K562 (cell line): ENCODE data around the gene MASP1. TPM values are rescaled to one million over a fixed set of nuclear protein-coding genes. Genes with fewer than 3 reads are reported as not detected.

Source experiments
- ATAC-seq: fragments of 200-7000 bp; cut with Tn5 transposase; 3 replicates; pipeline ENCODE4 v1.9.1; 2020; ENCODE audit warnings: moderate library complexity
- BruUV-seq: library from RNA; stranded (reverse); fragments of 400-500 nt; replicated peaks from 2 replicates; lab custom pipeline; 2021; lab: Mats Ljungman, UMichigan
- CTCF ChIA-PET: fragments of 300-600 bp; formaldehyde crosslinking; extraction: SDS; loops from one replicate; lab custom pipeline; 2021; ENCODE audit warnings: low intra/inter-chr PET ratio; lab: Yijun Ruan, JAX
- POLR2A ChIA-PET: fragments of 300-600, 350-650 bp; sonication (Branson Sonifier 250); formaldehyde crosslinking; extraction: SDS; loops from one replicate; lab custom pipeline; 2021; ENCODE audit warnings: antibody characterized with exemption, inconsistent platforms; lab: Yijun Ruan, JAX
- DNase-seq, 4 experiments: peaks; one replicate each; pipeline versions ENCODE4 v3.0.0 to v3.0.0-alpha.2; 2011 to 2018; ENCODE audit warnings: low spot score in 3 of 4, mixed read lengths in 3 of 4; ENCODE audit errors: extremely low read depth in 1 of 4
- FAIRE-seq: peaks from 2 replicates; lab custom pipeline; 2011; peaks lifted over from hg19 to GRCh38; lab: Jason Lieb, UNC
- H2AFZ ChIP-seq: 2 replicates; pipeline ENCODE4 v1.6.0; 2011; ENCODE audit warnings: low read depth, low read length, control low read depth, inconsistent platforms
- H3K27ac ChIP-seq: fragments of 200-600 bp; 3 replicates; pipeline ENCODE4 v1.8.0; 2011; ENCODE audit warnings: low read depth, mild to moderate bottlenecking, control low read depth, inconsistent platforms, low read length, moderate library complexity, mixed read lengths; ENCODE audit errors: extremely low read depth
- H3K27me3 ChIP-seq, 2 experiments: fragments of 300-600 bp in 1 of 2; 2 replicates in 1 of 2; 3 replicates in 1 of 2; pipeline versions ENCODE4 v1.6.0 to v1.8.0; 2011; ENCODE audit warnings: inconsistent platforms in 2 of 2, low read length in 2 of 2, mild to moderate bottlenecking in 1 of 2, mixed read lengths in 1 of 2, moderate library complexity in 1 of 2; ENCODE audit not compliant: control insufficient read depth in 2 of 2, insufficient read depth in 2 of 2
- H3K36me3 ChIP-seq: fragments of 300-600 bp; 3 replicates; pipeline ENCODE4 v1.8.0; 2011; ENCODE audit warnings: mild to moderate bottlenecking, low read length, inconsistent platforms; ENCODE audit not compliant: control insufficient read depth, insufficient read depth
- H3K4me1 ChIP-seq, 2 experiments: fragments of 200-600 bp in 1 of 2; replicated peaks in 1 of 2; 2 replicates in 1 of 2; 3 replicates in 1 of 2; pipeline versions ENCODE4 v1.5.1 to v1.8.0; 2011; ENCODE audit warnings: inconsistent platforms in 2 of 2, low read length in 2 of 2, mild to moderate bottlenecking in 1 of 2, mixed read lengths in 1 of 2, moderate library complexity in 1 of 2; ENCODE audit not compliant: control insufficient read depth in 2 of 2, insufficient read depth in 2 of 2
- H3K4me2 ChIP-seq: 2 replicates; pipeline ENCODE4 v1.6.1; 2011; ENCODE audit warnings: low read length, control low read depth, inconsistent platforms, mixed read lengths; ENCODE audit not compliant: insufficient read depth
- H3K4me3 ChIP-seq: fragments of 200-600 bp; sonication (generic), shearing (Covaris generic); 2 replicates; pipeline ENCODE4 v1.5.1; 2016; ENCODE audit warnings: control low read depth, inconsistent platforms
- H3K79me2 ChIP-seq: fragments of 200-600 bp; 3 replicates; pipeline ENCODE4 v1.8.0; 2011; ENCODE audit warnings: low read length, inconsistent platforms; ENCODE audit not compliant: control insufficient read depth, insufficient read depth
- H3K9ac ChIP-seq, 2 experiments: 2 replicates each; pipeline versions ENCODE4 v1.6.0 to v1.6.1; 2011; ENCODE audit warnings: low read depth in 2 of 2, low read length in 2 of 2, control low read depth in 1 of 2, inconsistent platforms in 1 of 2, mild to moderate bottlenecking in 1 of 2, mixed read lengths in 1 of 2; ENCODE audit not compliant: insufficient read depth in 1 of 2
- H3K9me1 ChIP-seq: one replicate; pipeline ENCODE4 v1.6.0; 2011; ENCODE audit warnings: inconsistent platforms, mild to moderate bottlenecking, low read length, moderate library complexity; ENCODE audit not compliant: control insufficient read depth, insufficient read depth
- H3K9me3 ChIP-seq: replicated peaks from 2 replicates; pipeline ENCODE4 v1.5.1; 2011; ENCODE audit warnings: low read depth, low read length, inconsistent platforms; ENCODE audit not compliant: control insufficient read depth, insufficient read depth
- H4K20me1 ChIP-seq: replicated peaks from 2 replicates; pipeline ENCODE4 v1.6.1; 2011; ENCODE audit warnings: low read length, inconsistent platforms, mixed read lengths; ENCODE audit not compliant: control insufficient read depth, insufficient read depth
- CBX8 ChIP-seq: fragments of 200-600 bp; sonication (generic); IDR thresholded peaks from 2 replicates; pipeline ENCODE4 v1.6.1; 2012; ENCODE audit warnings: borderline replicate concordance, mixed run types, low read depth, mild to moderate bottlenecking, moderate library complexity, mixed read lengths, low read length, control low read depth, inconsistent platforms; ENCODE audit not compliant: poor library complexity, severe bottlenecking; ENCODE audit errors: extremely low read depth
- CHD1 ChIP-seq: fragments of 200-600 bp; sonication (generic); IDR thresholded peaks from one replicate; pipeline ENCODE4 v1.6.1; 2012; ENCODE audit warnings: mild to moderate bottlenecking, moderate library complexity, low read length, inconsistent platforms
- COPS2 ChIP-seq: fragments of 450-650 bp; conservative IDR thresholded peaks from 2 replicates; pipeline ENCODE4 v1.6.1; 2016; ENCODE audit warnings: mild to moderate bottlenecking, moderate library complexity
- CTCFL ChIP-seq: IDR thresholded peaks from 2 replicates; pipeline ENCODE4 v1.6.1; 2011; ENCODE audit warnings: borderline replicate concordance, low read depth, mild to moderate bottlenecking, moderate library complexity, low read length; ENCODE audit not compliant: insufficient read depth, poor library complexity, severe bottlenecking
- DNMT1 ChIP-seq: fragments of 450-650 bp; IDR thresholded peaks from 2 replicates; pipeline ENCODE4 v1.6.1; 2016; ENCODE audit warnings: antibody characterized with exemption, mild to moderate bottlenecking
- EP400 ChIP-seq: fragments of 450-650 bp; IDR thresholded peaks from 2 replicates; pipeline ENCODE4 v1.6.1; 2017; ENCODE audit warnings: antibody characterized with exemption, mild to moderate bottlenecking, moderate library complexity
- MBD2 ChIP-seq: sonication (generic); IDR thresholded peaks from 2 replicates; pipeline ENCODE4 v1.6.1; 2016; ENCODE audit warnings: low read depth, borderline replicate concordance
- MCM7 ChIP-seq, 2 experiments: fragments of 450-650 bp; IDR thresholded peaks; 2 replicates each; pipeline ENCODE4 v1.6.1; 2016 to 2018
- MED1 ChIP-seq: sonication (generic); formaldehyde crosslinking; IDR thresholded peaks from 2 replicates; pipeline ENCODE4 v1.8.1; 2023; ENCODE audit warnings: missing genetic modification reagents, borderline replicate concordance
- POLR2G ChIP-seq: fragments of 200-400 bp; formaldehyde crosslinking; IDR thresholded peaks from 2 replicates; pipeline ENCODE4 v1.6.1; 2017; ENCODE audit warnings: low read depth, mild to moderate bottlenecking, antibody characterized with exemption, low read length, moderate library complexity
- SRSF1 ChIP-seq: fragments of 200-400 bp; formaldehyde crosslinking; IDR thresholded peaks from 2 replicates; pipeline ENCODE4 v1.6.1; 2017; ENCODE audit warnings: mild to moderate bottlenecking, low read depth, low read length, moderate library complexity
- STAT5B ChIP-seq: fragments of 250-450 bp; sonication (Bioruptor Pico); IDR thresholded peaks from 2 replicates; pipeline ENCODE4 v1.8.0; 2021; ENCODE audit warnings: mild to moderate bottlenecking, inconsistent platforms
- TAF15 ChIP-seq: fragments of 200-400 bp; formaldehyde crosslinking; IDR thresholded peaks from 2 replicates; pipeline ENCODE4 v1.6.1; 2017; ENCODE audit warnings: mild to moderate bottlenecking, low read depth, low read length, moderate library complexity
- TCF15 ChIP-seq: fragments of 250-450 bp; sonication (Bioruptor Pico); IDR thresholded peaks from 2 replicates; pipeline ENCODE4 v1.8.0; 2022; ENCODE audit warnings: moderate library complexity, mild to moderate bottlenecking, inconsistent platforms
- TCF3 ChIP-seq: sonication (generic); formaldehyde crosslinking; IDR thresholded peaks from 2 replicates; pipeline ENCODE4 v1.4.0; 2020; ENCODE audit warnings: mild to moderate bottlenecking, missing genetic modification reagents
- ZBED1 ChIP-seq: IDR thresholded peaks from 2 replicates; pipeline ENCODE4 v1.6.1; 2014
- ZNF175 ChIP-seq: fragments of 200-800 bp; sonication (Bioruptor generic); IDR thresholded peaks from 2 replicates; pipeline ENCODE4 v1.6.1; 2016; ENCODE audit warnings: low read depth, mild to moderate bottlenecking, missing genetic modification characterization, missing compliant biosample characterization
- ZNF277 ChIP-seq: fragments of 250-450 bp; sonication (Bioruptor Pico); IDR thresholded peaks from 2 replicates; pipeline ENCODE4 v1.8.0; 2022; ENCODE audit warnings: inconsistent platforms, mild to moderate bottlenecking, moderate library complexity, borderline replicate concordance
- ZNF445 ChIP-seq: fragments of 250-450 bp; sonication (Bioruptor Pico); IDR thresholded peaks from 2 replicates; pipeline ENCODE4 v1.4.0; 2020; ENCODE audit warnings: low read depth, mild to moderate bottlenecking, moderate library complexity
- ZSCAN32 ChIP-seq: fragments of 450-650 bp; formaldehyde crosslinking; IDR thresholded peaks from 2 replicates; pipeline ENCODE4 v1.4.0; 2020; ENCODE audit warnings: mild to moderate bottlenecking, moderate library complexity
- WGBS: fragments of 100-300 bp; shearing (Covaris generic); methylation state at CpG from one replicate; pipeline ENCODE4 v1.1.6; 2016; ENCODE audit warnings: low coverage, mixed read lengths; ENCODE audit not compliant: insufficient coverage; ENCODE audit errors: missing lambda C conversion rate; 5-methylcytosine and 5-hydroxymethylcytosine counted together
- in situ Hi-C: fragments of 300-500 bp; cut with MboI; formaldehyde crosslinking; loops from 4 replicates; pipeline ENCODE4 v1.15.0; 2018; ENCODE audit warnings: inconsistent platforms, mixed read lengths
- intact Hi-C: fragments of 100-400 bp; cut with micrococcal nuclease; formaldehyde crosslinking; loops from 2 replicates; pipeline ENCODE4 v1.14.2; 2022
- polyA plus RNA-seq, 8 experiments: library from polyadenylated mRNA; depleted of rRNA in 4 of 8; stranded (reverse) in 5 of 8; unstranded in 3 of 8; fragments of >200 nt; fragmentation: Nextera tagmentation in 2 of 8; fragmentation: Illumina TruSeq in 1 of 8; extraction: Ambion mirVana in 2 of 8; extraction: Trizol in 1 of 8; gene quantifications; 2 replicates each; pipeline versions ENCODE4 v1.2.1 to v1.2.3, GENCODE V29; 2011 to 2014; ENCODE audit warnings: inconsistent platforms in 1 of 8, missing spikeins in 1 of 8
- total RNA-seq, 7 experiments: library from RNA; depleted of rRNA in 6 of 7; stranded (reverse); fragments of >200 nt in 6 of 7; fragmentation: Illumina TruSeq in 2 of 7; extraction: Trizol in 2 of 7; gene quantifications; 2 replicates each; pipeline versions ENCODE4 v1.2.1 to v1.2.3, GENCODE V29; 2011 to 2021; ENCODE audit warnings: low replicate concordance in 1 of 7

Gene MASP1
- total and polyA plus RNA-seq, 9 of the 15 experiments (the other 6 are each of a cell fraction or from before 2014, with no cell fraction given) = 0.03 to 0.24 (median 0.20) TPM; not detected in 3

GRCh38 chr3:187198490-187198889, 93.0 kb downstream of the MASP1 start:
- POLR2A ChIA-PET = interaction anchor here (0.7 to 1.1 kb wide), 2 partner anchors 12 to 20 kb away, joined by 3 read pairs; no protein-coding TSS in a partner anchor

More at GRCh38 chr3:187198490-187198889, 93.0 kb downstream of the MASP1 start:
- FAIRE-seq (no peak), ATAC-seq (no peak), DNase-seq (no peak)
- H3K4me2 ChIP-seq = no peak overlapping the region
- no peak overlapping the region for H3K27ac ChIP-seq
- H3K4me3 ChIP-seq = no peak overlapping the region
- 0 out of 2 replicates have a peak, but pooled peaks cover 3% of the 10 kb centered on the region for H4K20me1 ChIP-seq
- H3K9me1 ChIP-seq = no peaks in the 10 kb centered on the region
- CTCF ChIA-PET = no interaction called here
- H3K4me1 ChIP-seq = peaks cover 0 to 6% of the 10 kb centered on the region in 2 experiments; a peak in 1 of 5 replicates
- in situ Hi-C loops = no loop called here
- peaks cover 24 to 62% of the 10 kb centered on the region in 2 experiments for H3K27me3 ChIP-seq
- H2AFZ ChIP-seq = no peak overlapping the region
- no TSS peak for BruUV-seq
- H3K36me3 ChIP-seq = no peaks in the 10 kb centered on the region
- no peaks in the 10 kb centered on the region for H3K79me2 ChIP-seq
- intact Hi-C loops = no loop called here
- no peaks in the 10 kb centered on the region for H3K9me3 ChIP-seq
- WGBS = 4% methylated on average over 4 of the region's 4 CpGs
- H3K9ac ChIP-seq = no peak overlapping the region
- no peak for TF ChIP-seq TAF15
- TF ChIP-seq ZNF175 (CRISPR knock-in tag) = no peak
- TF ChIP-seq CBX8 = no peak
- no peak for TF ChIP-seq ZNF277
- TF ChIP-seq EP400 = no peak
- TF ChIP-seq POLR2G = no peak
- TF ChIP-seq MED1 (CRISPR knock-in tag) = no peak
- no peak for TF ChIP-seq SRSF1
- TF ChIP-seq DNMT1 = no peak
- no peak for TF ChIP-seq CTCFL
- no peak for TF ChIP-seq TCF15 (CRISPR knock-in tag)
- TF ChIP-seq MBD2 = no peak
- no peak for TF ChIP-seq ZNF445 (CRISPR knock-in tag)
- no peak for TF ChIP-seq COPS2
- TF ChIP-seq MCM7 (IDR thresholded peaks at IDR 0.05) = no peak
- no peak for TF ChIP-seq ZBED1
- no peak for TF ChIP-seq TCF3 (CRISPR knock-in tag)
- no peak for TF ChIP-seq ZSCAN32
- no peak for TF ChIP-seq STAT5B (CRISPR knock-in tag)
- no peak for TF ChIP-seq CHD1
